B cell (primary cell): ENCODE data around the gene PDZD4. TPM values are rescaled to one million over a fixed set of nuclear protein-coding genes. Genes with fewer than 3 reads are reported as not detected.

Experiments
- ATAC-seq: fragments of 200-7000 bp; cut with Tn5 transposase; one replicate; pipeline ENCODE4 v1.10.0; 2021; ENCODE audit warnings: low read depth, mild to moderate bottlenecking, moderate number of reproducible peaks, moderate library complexity
- CTCF ChIA-PET: fragments of 350-600 bp; sonication (Branson Sonifier 250); formaldehyde crosslinking; loops from one replicate; lab custom pipeline; 2021; ENCODE audit warnings: antibody characterized with exemption, inconsistent platforms; lab: Charles Lee
- POLR2A ChIA-PET: fragments of 350-600 bp; sonication (Branson Sonifier 250); formaldehyde crosslinking; loops from one replicate; lab custom pipeline; 2021; ENCODE audit warnings: antibody characterized with exemption; lab: Charles Lee
- DNase-seq: peaks from one replicate; pipeline ENCODE4 v3.0.0; 2013
- H2AFZ ChIP-seq: 2 replicates; pipeline ENCODE4 v1.6.1; 2012; ENCODE audit warnings: mild to moderate bottlenecking, low read depth, low read length; ENCODE audit not compliant: insufficient read depth, poor library complexity, severe bottlenecking
- H3K27ac ChIP-seq, 2 donors: 1 replicate in 1 of 2; 2 replicates in 1 of 2; pipeline ENCODE4 v1.5.1; 2012 to 2013; ENCODE audit warnings: low read length in 2 of 2, mild to moderate bottlenecking in 2 of 2, moderate library complexity in 1 of 2
- H3K27me3 ChIP-seq, 4 experiments: fragments of 200-600 bp in 1 of 4; sonication (generic) in 1 of 4; replicated peaks in 1 of 4; 1 replicate in 2 of 4; 2 replicates in 2 of 4; pipeline versions ENCODE4 v1.6.1 to v1.7.0; 2013 to 2016; ENCODE audit warnings: low read length in 3 of 4, mild to moderate bottlenecking in 2 of 4, mixed read lengths in 1 of 4, moderate library complexity in 1 of 4; ENCODE audit not compliant: insufficient read depth in 4 of 4, control insufficient read depth in 3 of 4; ENCODE audit errors: control extremely low read depth in 1 of 4
- H3K36me3 ChIP-seq, 2 experiments: replicated peaks in 1 of 2; 1 replicate in 1 of 2; 2 replicates in 1 of 2; pipeline versions ENCODE4 v1.6.1 to v1.7.1; 2013; ENCODE audit warnings: low read length in 1 of 2; ENCODE audit not compliant: insufficient read depth in 2 of 2, control insufficient read depth in 1 of 2; ENCODE audit errors: control extremely low read depth in 1 of 2, extremely low read depth in 1 of 2
- H3K4me1 ChIP-seq, 2 donors: fragments of 200-600 bp in 1 of 2; sonication (generic) in 1 of 2; 1 replicate in 1 of 2; 2 replicates in 1 of 2; pipeline versions ENCODE4 v1.5.1 to v1.6.1; 2013 to 2017; ENCODE audit warnings: low read length in 2 of 2; ENCODE audit not compliant: control insufficient read depth in 2 of 2, insufficient read depth in 2 of 2
- H3K4me2 ChIP-seq: replicated peaks from 2 replicates; pipeline ENCODE3; 2012; ENCODE audit warnings: mild to moderate bottlenecking, low read depth, low read length; ENCODE audit not compliant: poor library complexity, severe bottlenecking
- H3K4me3 ChIP-seq, 5 experiments: fragments of 200-600 bp in 1 of 5; sonication (generic) in 1 of 5; 1 replicate in 3 of 5; 2 replicates in 2 of 5; pipeline versions ENCODE4 v1.5.1 to v1.7.0; 2011 to 2016; ENCODE audit warnings: low read length in 4 of 5, mild to moderate bottlenecking in 4 of 5, low read depth in 2 of 5, control low read depth in 1 of 5, moderate library complexity in 1 of 5; ENCODE audit not compliant: insufficient read depth in 1 of 5; ENCODE audit errors: control extremely low read depth in 1 of 5, extremely low read depth in 1 of 5
- H3K79me2 ChIP-seq: fragments of 200-600 bp; sonication (generic); one replicate; pipeline ENCODE4 v1.6.0; 2016; ENCODE audit warnings: low read length; ENCODE audit not compliant: control insufficient read depth, insufficient read depth
- H3K9ac ChIP-seq: fragments of 200-600 bp; sonication (generic); 2 replicates; pipeline ENCODE4 v1.6.1; 2017; ENCODE audit warnings: mild to moderate bottlenecking, low read length, moderate library complexity
- H3K9me3 ChIP-seq, 3 donors: one replicate each; pipeline versions ENCODE4 v1.6.1 to v1.7.1; 2013; ENCODE audit warnings: low read length in 2 of 3; ENCODE audit not compliant: control insufficient read depth in 2 of 3, insufficient read depth in 1 of 3; ENCODE audit errors: control extremely low read depth in 1 of 3
- H4K20me1 ChIP-seq: 2 replicates; pipeline ENCODE4 v1.6.0; 2012; ENCODE audit warnings: mild to moderate bottlenecking, low read length; ENCODE audit not compliant: insufficient read depth, control insufficient read depth, poor library complexity, severe bottlenecking
- H3K27ac Mint-ChIP-seq: one replicate; pipeline ENCODE4 v1.8.0; 2021; ENCODE audit warnings: mixed read lengths
- H3K27me3 Mint-ChIP-seq: one replicate; pipeline ENCODE4 v1.8.0; 2021; ENCODE audit warnings: mixed read lengths
- H3K4me1 Mint-ChIP-seq: one replicate; pipeline ENCODE4 v1.8.0; 2021; ENCODE audit warnings: mixed read lengths
- H3K4me3 Mint-ChIP-seq: one replicate; pipeline ENCODE4 v1.8.0; 2021; ENCODE audit warnings: mixed read lengths
- H3K9me3 Mint-ChIP-seq: one replicate; pipeline ENCODE4 v1.8.0; 2022; ENCODE audit warnings: mixed read lengths; ENCODE audit not compliant: insufficient read depth
- EZH2 ChIP-seq: IDR thresholded peaks from 2 replicates; pipeline ENCODE4 v1.6.1; 2012; ENCODE audit warnings: borderline replicate concordance, low read depth, mild to moderate bottlenecking, moderate library complexity, low read length; ENCODE audit not compliant: insufficient read depth, poor library complexity, severe bottlenecking
- WGBS: methylation state at CpG from one replicate; pipeline ENCODE4 v1.1.5; 2013; ENCODE audit warnings: missing lambda C conversion rate; ENCODE audit not compliant: insufficient coverage; 5-methylcytosine and 5-hydroxymethylcytosine counted together
- intact Hi-C: fragments of 100-400 bp; cut with micrococcal nuclease; formaldehyde crosslinking; loops from one replicate; pipeline ENCODE4 v1.10.0; 2022
- polyA plus RNA-seq: library from polyadenylated mRNA; depleted of rRNA; stranded (reverse); fragments of >200 nt; gene quantifications from 2 replicates; pipeline ENCODE4 v1.2.3, GENCODE V29; 2012
- total RNA-seq, 2 donors: library from RNA; stranded (reverse); fragments of 120-200 nt in 1 of 2; gene quantifications; 1 replicate in 1 of 2; 2 replicates in 1 of 2; pipeline versions ENCODE4 v1.2.3 to v1.2.4, GENCODE V29; 2013 to 2022
- TF ChIP-seq, protein P1 (sequence below): fragments of 200-600 bp; IDR thresholded peaks from one replicate; pipeline ENCODE4 v1.8.0; 2022; ENCODE audit warnings: antibody characterized with exemption, mild to moderate bottlenecking

The PDZD4 gene
- total and polyA plus RNA-seq, 2 donors (not counting 1 experiment from before 2014, with no cell fraction given), result 0.36 TPM; not detected in 1

DNA sequence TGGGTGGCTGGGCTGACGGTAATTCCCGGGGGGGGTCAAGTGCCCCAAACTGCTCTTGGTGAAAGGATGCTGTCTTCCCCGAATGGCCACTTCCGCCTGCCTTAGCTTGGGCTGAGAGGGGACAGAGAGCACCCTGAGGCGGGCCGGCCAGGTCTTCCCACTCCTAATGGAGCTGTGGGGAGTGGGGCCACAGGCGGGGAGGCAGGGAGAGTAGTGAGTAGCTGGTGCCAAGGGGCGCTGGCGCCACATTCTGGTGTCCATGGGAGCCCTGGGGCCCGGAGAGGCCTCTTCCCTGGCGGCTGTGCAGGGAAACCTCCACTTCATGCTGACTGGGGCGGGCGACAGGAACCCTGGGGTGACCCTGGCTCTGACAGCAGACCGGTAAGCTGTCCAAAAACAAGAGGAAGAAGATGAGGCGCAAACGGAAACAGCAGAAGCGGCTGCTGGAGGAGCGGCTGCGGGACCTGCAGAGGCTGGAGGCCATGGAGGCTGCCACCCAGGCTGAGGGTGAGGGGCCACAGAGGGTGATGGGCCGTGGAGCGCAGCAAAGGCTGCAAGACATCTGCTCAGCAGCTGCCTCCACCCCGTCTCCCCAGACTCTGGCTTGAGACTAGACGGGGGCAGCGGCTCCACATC lies 46.8 kb downstream of the PDZD4 start:
- intact Hi-C loops, result no loop called here
- H3K4me2 ChIP-seq, result no peak overlapping the region
- H3K4me1 Mint-ChIP-seq, result peaks cover 4% of the 10 kb centered on the region
- peaks cover 0 to 19% of the 10 kb centered on the region in 2 experiments for H3K36me3 ChIP-seq
- H3K27ac ChIP-seq, result no peak overlapping the region
- no peak overlapping the region for H3K4me3 ChIP-seq
- CTCF ChIA-PET, result no interaction called here
- no peaks in the 10 kb centered on the region for H3K79me2 ChIP-seq
- no peak overlapping the region for H2AFZ ChIP-seq
- WGBS, result 73% methylated on average over 12 of the region's 24 CpGs
- no peak overlapping the region for H3K9ac ChIP-seq
- H3K27me3 ChIP-seq, result no peaks in the 10 kb centered on the region
- no peaks in the 10 kb centered on the region for H3K9me3 Mint-ChIP-seq
- no peaks in the 10 kb centered on the region for H3K9me3 ChIP-seq
- TF ChIP-seq, protein P1, sequence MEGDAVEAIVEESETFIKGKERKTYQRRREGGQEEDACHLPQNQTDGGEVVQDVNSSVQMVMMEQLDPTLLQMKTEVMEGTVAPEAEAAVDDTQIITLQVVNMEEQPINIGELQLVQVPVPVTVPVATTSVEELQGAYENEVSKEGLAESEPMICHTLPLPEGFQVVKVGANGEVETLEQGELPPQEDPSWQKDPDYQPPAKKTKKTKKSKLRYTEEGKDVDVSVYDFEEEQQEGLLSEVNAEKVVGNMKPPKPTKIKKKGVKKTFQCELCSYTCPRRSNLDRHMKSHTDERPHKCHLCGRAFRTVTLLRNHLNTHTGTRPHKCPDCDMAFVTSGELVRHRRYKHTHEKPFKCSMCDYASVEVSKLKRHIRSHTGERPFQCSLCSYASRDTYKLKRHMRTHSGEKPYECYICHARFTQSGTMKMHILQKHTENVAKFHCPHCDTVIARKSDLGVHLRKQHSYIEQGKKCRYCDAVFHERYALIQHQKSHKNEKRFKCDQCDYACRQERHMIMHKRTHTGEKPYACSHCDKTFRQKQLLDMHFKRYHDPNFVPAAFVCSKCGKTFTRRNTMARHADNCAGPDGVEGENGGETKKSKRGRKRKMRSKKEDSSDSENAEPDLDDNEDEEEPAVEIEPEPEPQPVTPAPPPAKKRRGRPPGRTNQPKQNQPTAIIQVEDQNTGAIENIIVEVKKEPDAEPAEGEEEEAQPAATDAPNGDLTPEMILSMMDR, result no peak
- H3K4me3 Mint-ChIP-seq, result no peak overlapping the region
- no peak for DNase-seq
- peaks cover 7% of the 10 kb centered on the region for H3K27me3 Mint-ChIP-seq
- no peaks in the 10 kb centered on the region for H3K4me1 ChIP-seq
- POLR2A ChIA-PET, result no interaction called here
- no peaks in the 10 kb centered on the region for H4K20me1 ChIP-seq
- H3K27ac Mint-ChIP-seq, result no peak overlapping the region
- ATAC-seq, result no peak

DNA sequence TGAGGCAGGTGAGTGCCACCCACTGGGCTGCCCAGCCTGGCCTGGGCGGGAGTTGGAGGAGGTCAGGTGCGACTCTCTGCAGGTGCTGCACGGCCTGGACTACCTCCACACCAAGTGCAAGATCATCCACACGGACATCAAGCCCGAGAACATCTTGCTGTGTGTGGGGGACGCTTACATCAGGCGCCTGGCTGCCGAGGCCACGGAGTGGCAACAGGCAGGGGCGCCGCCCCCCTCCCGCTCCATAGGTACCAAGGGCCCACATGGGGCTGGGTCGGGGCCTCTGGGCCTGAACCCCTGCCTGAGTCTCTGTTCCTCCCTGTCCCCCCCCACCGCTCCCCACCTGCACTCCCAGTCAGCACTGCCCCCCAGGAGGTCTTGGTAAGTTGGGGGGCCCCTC lies 47.5 kb downstream of the PDZD4 start:
- H3K27me3 Mint-ChIP-seq, result peaks cover 7% of the 10 kb centered on the region
- no peak overlapping the region for H2AFZ ChIP-seq
- H3K9me3 Mint-ChIP-seq, result no peaks in the 10 kb centered on the region
- intact Hi-C loops, result no loop called here
- peaks cover 4% of the 10 kb centered on the region for H3K4me1 Mint-ChIP-seq
- POLR2A ChIA-PET, result no interaction called here
- no peak overlapping the region for H3K27ac Mint-ChIP-seq
- peaks cover 0 to 17% of the 10 kb centered on the region in 2 experiments for H3K36me3 ChIP-seq
- ATAC-seq (no peak), DNase-seq (no peak)
- no peak overlapping the region for H3K9ac ChIP-seq
- H3K27ac ChIP-seq, result no peak overlapping the region
- WGBS, result no CpG with 5 or more reads among the region's 14 CpGs
- H3K4me3 Mint-ChIP-seq, result no peak overlapping the region
- no peaks in the 10 kb centered on the region for H3K4me1 ChIP-seq
- TF ChIP-seq, protein P1, result no peak
- no peak for TF ChIP-seq EZH2
- CTCF ChIA-PET, result no interaction called here
- no peak overlapping the region for H3K4me2 ChIP-seq
- no peak overlapping the region for H3K4me3 ChIP-seq
- no peaks in the 10 kb centered on the region for H3K9me3 ChIP-seq
- no peaks in the 10 kb centered on the region for H3K79me2 ChIP-seq
- H4K20me1 ChIP-seq, result no peaks in the 10 kb centered on the region
- H3K27me3 ChIP-seq, result no peaks in the 10 kb centered on the region
